ENCODE results near the gene GGTLC3.
"Not testable (repeated sequence)": the region's sequence is repeated elsewhere in the genome, so short reads cannot be mapped to it uniquely, and the experiment has no call there.

The GGTLC3 gene

DNA sequence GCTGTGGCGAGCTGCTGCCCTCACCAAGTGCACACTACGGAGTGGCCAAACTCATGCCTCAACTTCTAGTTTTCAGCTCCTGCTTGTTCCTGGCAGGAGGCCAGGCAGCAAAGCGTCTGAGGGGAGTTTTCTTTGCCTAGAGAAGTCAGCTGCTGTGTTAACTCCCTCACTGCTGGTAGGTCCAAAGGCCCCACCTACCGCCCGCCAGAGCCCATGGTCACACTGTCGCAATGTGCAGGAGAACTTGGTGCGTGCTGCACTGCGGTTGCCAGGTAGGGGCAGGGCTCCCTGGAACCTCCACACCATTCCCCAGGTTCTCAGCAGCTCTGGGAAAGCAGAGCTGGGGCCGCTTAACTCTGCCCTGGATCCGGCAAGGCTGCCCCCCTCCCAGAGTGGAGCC, 5.6 kb downstream of the GGTLC3 start:
- DNase-seq = not testable (repeated sequence)

- DNase-seq = not testable (repeated sequence)
These were observed 6.6 kb downstream of the GGTLC3 start for GRCh38 chr22:18511327-18511726.

DNA sequence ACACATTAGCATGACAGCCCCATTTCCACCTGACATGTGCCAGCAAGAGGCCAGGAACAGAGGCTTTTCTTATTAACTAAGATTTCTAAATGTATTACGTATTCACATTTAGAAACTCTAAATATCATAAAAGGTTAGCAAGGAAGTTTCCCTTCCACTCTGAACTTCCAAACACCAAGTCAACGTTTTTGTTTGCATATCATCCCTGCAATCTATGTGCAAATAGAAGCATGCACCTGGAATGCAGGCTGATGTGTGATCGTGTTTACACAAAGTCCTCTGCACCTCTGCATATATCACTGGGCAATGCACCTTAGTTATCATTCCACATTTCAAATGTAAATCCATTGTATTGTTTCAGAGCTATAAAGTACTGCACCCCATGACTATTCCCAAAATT, 21.7 kb downstream of the GGTLC3 start:
- DNase-seq = not testable (repeated sequence)

Measured in GDM1 (cell line).